ENCODE results near the gene RIMBP2.

The RIMBP2 gene

GRCh38 chr12:130675121-130675520, 41.0 kb downstream of the RIMBP2 start:
- DNase-seq = no peak

- no peak for DNase-seq
Measured at GRCh38 chr12:130674676-130675075, 41.4 kb downstream of the RIMBP2 start.

GRCh38 chr12:130673036-130673705, 42.9 kb downstream of the RIMBP2 start:
- no peak for DNase-seq

- DNase-seq = no peak
Measured at GRCh38 chr12:130672089-130672820, 43.8 kb downstream of the RIMBP2 start.

GRCh38 chr12:130671556-130671955, 44.5 kb downstream of the RIMBP2 start:
- DNase-seq = no peak

- DNase-seq = no peak
Measured at GRCh38 chr12:130669797-130670196, 46.3 kb downstream of the RIMBP2 start.

GRCh38 chr12:130669205-130669557, 46.9 kb downstream of the RIMBP2 start:
- peak; percentile 58 for DNase-seq

- no peak for DNase-seq
Measured at GRCh38 chr12:130668286-130669204, 47.6 kb downstream of the RIMBP2 start.

- DNase-seq = no peak
Measured at GRCh38 chr12:130667421-130667960, 48.6 kb downstream of the RIMBP2 start.

- no peak for DNase-seq
Measured at GRCh38 chr12:130666645-130667044, 49.5 kb downstream of the RIMBP2 start.

GRCh38 chr12:130665753-130666152, 50.3 kb downstream of the RIMBP2 start:
- no peak for DNase-seq

GRCh38 chr12:130664772-130665171, 51.3 kb downstream of the RIMBP2 start:
- no peak for DNase-seq

GRCh38 chr12:130664252-130664651, 51.8 kb downstream of the RIMBP2 start:
- no peak for DNase-seq

GRCh38 chr12:130663514-130663913, 52.6 kb downstream of the RIMBP2 start:
- DNase-seq = no peak

GRCh38 chr12:130661486-130662255, 54.4 kb downstream of the RIMBP2 start:
- DNase-seq = no peak

- DNase-seq = no peak
Measured at GRCh38 chr12:130661059-130661458, 55.0 kb downstream of the RIMBP2 start.

GRCh38 chr12:130658145-130658911, 57.8 kb downstream of the RIMBP2 start:
- DNase-seq = no peak

GRCh38 chr12:130656411-130656810, 59.7 kb downstream of the RIMBP2 start:
- no peak for DNase-seq

- DNase-seq = no peak
Measured at GRCh38 chr12:130655881-130656280, 60.2 kb downstream of the RIMBP2 start.

- no peak for DNase-seq
Measured at GRCh38 chr12:130655010-130655409, 61.1 kb downstream of the RIMBP2 start.

GRCh38 chr12:130651188-130651959, 64.7 kb downstream of the RIMBP2 start:
- no peak for DNase-seq

Measured in OCI-M1 (cell line).